K562 (cell line): Measurements from ENCODE around the gene KCNQ2. TPM values are rescaled to one million over a fixed set of nuclear protein-coding genes. Genes with fewer than 3 reads are reported as not detected.

Experiments
- ATAC-seq: fragments of 200-7000 bp; cut with Tn5 transposase; 3 replicates; pipeline ENCODE4 v1.9.1; 2020; ENCODE audit warnings: moderate library complexity
- BruUV-seq: library from RNA; stranded (reverse); fragments of 400-500 nt; replicated peaks from 2 replicates; lab custom pipeline; 2021; lab: Mats Ljungman, UMichigan
- CTCF ChIA-PET: fragments of 300-600 bp; formaldehyde crosslinking; extraction: SDS; loops from one replicate; lab custom pipeline; 2021; ENCODE audit warnings: low intra/inter-chr PET ratio; lab: Yijun Ruan, JAX
- POLR2A ChIA-PET: fragments of 300-600, 350-650 bp; sonication (Branson Sonifier 250); formaldehyde crosslinking; extraction: SDS; loops from one replicate; lab custom pipeline; 2021; ENCODE audit warnings: antibody characterized with exemption, inconsistent platforms; lab: Yijun Ruan, JAX
- DNase-seq, 4 experiments: peaks; one replicate each; pipeline versions ENCODE4 v3.0.0 to v3.0.0-alpha.2; 2011 to 2018; ENCODE audit warnings: low spot score in 3 of 4, mixed read lengths in 3 of 4; ENCODE audit errors: extremely low read depth in 1 of 4
- FAIRE-seq: peaks from 2 replicates; lab custom pipeline; 2011; peaks lifted over from hg19 to GRCh38; lab: Jason Lieb, UNC
- H2AFZ ChIP-seq: 2 replicates; pipeline ENCODE4 v1.6.0; 2011; ENCODE audit warnings: low read depth, low read length, control low read depth, inconsistent platforms
- H3K27ac ChIP-seq: fragments of 200-600 bp; 3 replicates; pipeline ENCODE4 v1.8.0; 2011; ENCODE audit warnings: low read depth, mild to moderate bottlenecking, control low read depth, inconsistent platforms, low read length, moderate library complexity, mixed read lengths; ENCODE audit errors: extremely low read depth
- H3K27me3 ChIP-seq, 2 experiments: fragments of 300-600 bp in 1 of 2; 2 replicates in 1 of 2; 3 replicates in 1 of 2; pipeline versions ENCODE4 v1.6.0 to v1.8.0; 2011; ENCODE audit warnings: inconsistent platforms in 2 of 2, low read length in 2 of 2, mild to moderate bottlenecking in 1 of 2, mixed read lengths in 1 of 2, moderate library complexity in 1 of 2; ENCODE audit not compliant: control insufficient read depth in 2 of 2, insufficient read depth in 2 of 2
- H3K36me3 ChIP-seq: fragments of 300-600 bp; 3 replicates; pipeline ENCODE4 v1.8.0; 2011; ENCODE audit warnings: mild to moderate bottlenecking, low read length, inconsistent platforms; ENCODE audit not compliant: control insufficient read depth, insufficient read depth
- H3K4me1 ChIP-seq, 2 experiments: fragments of 200-600 bp in 1 of 2; replicated peaks in 1 of 2; 2 replicates in 1 of 2; 3 replicates in 1 of 2; pipeline versions ENCODE4 v1.5.1 to v1.8.0; 2011; ENCODE audit warnings: inconsistent platforms in 2 of 2, low read length in 2 of 2, mild to moderate bottlenecking in 1 of 2, mixed read lengths in 1 of 2, moderate library complexity in 1 of 2; ENCODE audit not compliant: control insufficient read depth in 2 of 2, insufficient read depth in 2 of 2
- H3K4me2 ChIP-seq: 2 replicates; pipeline ENCODE4 v1.6.1; 2011; ENCODE audit warnings: low read length, control low read depth, inconsistent platforms, mixed read lengths; ENCODE audit not compliant: insufficient read depth
- H3K4me3 ChIP-seq: fragments of 200-600 bp; sonication (generic), shearing (Covaris generic); 2 replicates; pipeline ENCODE4 v1.5.1; 2016; ENCODE audit warnings: control low read depth, inconsistent platforms
- H3K79me2 ChIP-seq: fragments of 200-600 bp; 3 replicates; pipeline ENCODE4 v1.8.0; 2011; ENCODE audit warnings: low read length, inconsistent platforms; ENCODE audit not compliant: control insufficient read depth, insufficient read depth
- H3K9ac ChIP-seq, 2 experiments: 2 replicates each; pipeline versions ENCODE4 v1.6.0 to v1.6.1; 2011; ENCODE audit warnings: low read depth in 2 of 2, low read length in 2 of 2, control low read depth in 1 of 2, inconsistent platforms in 1 of 2, mild to moderate bottlenecking in 1 of 2, mixed read lengths in 1 of 2; ENCODE audit not compliant: insufficient read depth in 1 of 2
- H3K9me1 ChIP-seq: one replicate; pipeline ENCODE4 v1.6.0; 2011; ENCODE audit warnings: inconsistent platforms, mild to moderate bottlenecking, low read length, moderate library complexity; ENCODE audit not compliant: control insufficient read depth, insufficient read depth
- H3K9me3 ChIP-seq: replicated peaks from 2 replicates; pipeline ENCODE4 v1.5.1; 2011; ENCODE audit warnings: low read depth, low read length, inconsistent platforms; ENCODE audit not compliant: control insufficient read depth, insufficient read depth
- H4K20me1 ChIP-seq: replicated peaks from 2 replicates; pipeline ENCODE4 v1.6.1; 2011; ENCODE audit warnings: low read length, inconsistent platforms, mixed read lengths; ENCODE audit not compliant: control insufficient read depth, insufficient read depth
- ATF7 ChIP-seq: fragments of 450-650 bp; IDR thresholded peaks from 2 replicates; pipeline ENCODE4 v1.7.1; 2014; ENCODE audit warnings: mild to moderate bottlenecking, moderate library complexity
- CTCF ChIP-seq, 3 experiments: IDR thresholded peaks in 2 of 3; conservative IDR thresholded peaks in 1 of 3; 2 replicates each; pipeline ENCODE4 v1.5.1; 2011 to 2012; ENCODE audit warnings: low read length in 3 of 3, mild to moderate bottlenecking in 3 of 3, control low read depth in 2 of 3, improper control_type of control experiment in 1 of 3, inconsistent platforms in 1 of 3, low read depth in 1 of 3, mixed read lengths in 1 of 3, moderate library complexity in 1 of 3; ENCODE audit not compliant: insufficient read depth in 2 of 3
- RAD21 ChIP-seq, 2 experiments: fragments of 250-450 bp in 1 of 2; fragments of 450-650 bp in 1 of 2; sonication (Bioruptor Pico) in 1 of 2; formaldehyde crosslinking in 1 of 2; IDR thresholded peaks in 1 of 2; conservative IDR thresholded peaks in 1 of 2; 2 replicates each; pipeline versions ENCODE4 v1.4.0 to v1.8.0; 2020 to 2022; ENCODE audit warnings: mild to moderate bottlenecking in 2 of 2, moderate library complexity in 1 of 2
- SPI1 ChIP-seq: IDR thresholded peaks from 2 replicates; pipeline ENCODE4 v1.6.1; 2011; ENCODE audit warnings: low read depth, low read length, control low read depth, borderline replicate concordance
- U2AF2 ChIP-seq: fragments of 200-400 bp; formaldehyde crosslinking; optimal IDR thresholded peaks from 2 replicates; pipeline ENCODE3; 2017; ENCODE audit warnings: low read depth, mild to moderate bottlenecking, low read length
- ZKSCAN3 ChIP-seq: fragments of 250-450 bp; sonication (Bioruptor Pico); IDR thresholded peaks from 2 replicates; pipeline ENCODE4 v1.4.0; 2020
- WGBS: fragments of 100-300 bp; shearing (Covaris generic); methylation state at CpG from one replicate; pipeline ENCODE4 v1.1.6; 2016; ENCODE audit warnings: low coverage, mixed read lengths; ENCODE audit not compliant: insufficient coverage; ENCODE audit errors: missing lambda C conversion rate; 5-methylcytosine and 5-hydroxymethylcytosine counted together
- in situ Hi-C: fragments of 300-500 bp; cut with MboI; formaldehyde crosslinking; loops from 4 replicates; pipeline ENCODE4 v1.15.0; 2018; ENCODE audit warnings: inconsistent platforms, mixed read lengths
- intact Hi-C: fragments of 100-400 bp; cut with micrococcal nuclease; formaldehyde crosslinking; loops from 2 replicates; pipeline ENCODE4 v1.14.2; 2022
- polyA plus RNA-seq, 8 experiments: library from polyadenylated mRNA; depleted of rRNA in 4 of 8; stranded (reverse) in 5 of 8; unstranded in 3 of 8; fragments of >200 nt; fragmentation: Nextera tagmentation in 2 of 8; fragmentation: Illumina TruSeq in 1 of 8; extraction: Ambion mirVana in 2 of 8; extraction: Trizol in 1 of 8; gene quantifications; 2 replicates each; pipeline versions ENCODE4 v1.2.1 to v1.2.3, GENCODE V29; 2011 to 2014; ENCODE audit warnings: inconsistent platforms in 1 of 8, missing spikeins in 1 of 8
- total RNA-seq, 7 experiments: library from RNA; depleted of rRNA in 6 of 7; stranded (reverse); fragments of >200 nt in 6 of 7; fragmentation: Illumina TruSeq in 2 of 7; extraction: Trizol in 2 of 7; gene quantifications; 2 replicates each; pipeline versions ENCODE4 v1.2.1 to v1.2.3, GENCODE V29; 2011 to 2021; ENCODE audit warnings: low replicate concordance in 1 of 7

Gene KCNQ2
- total and polyA plus RNA-seq, 9 of the 15 experiments (the other 6 are each of a cell fraction or from before 2014, with no cell fraction given): 0.13 to 0.16 TPM; not detected in 7

GRCh38 chr20:63442100-63442493, 30.4 kb downstream of the KCNQ2 start:
- ChIA-PET CTCF (interaction anchor here (0.6 kb wide), 1 partner anchor 595 kb away, joined by 3 read pairs; no protein-coding TSS in a partner anchor), POLR2A (interaction anchor here (0.6 kb wide), 1 partner anchor 79 kb away, joined by 3 read pairs; no protein-coding TSS in a partner anchor)
- Histone ChIP-seq H3K4me2 (no peak overlapping the region), H3K9ac (no peak overlapping the region), H3K9me3 (peaks cover 4% of the 10 kb centered on the region; the same call in 1 of the 2 replicates), H4K20me1 (no peaks in the 10 kb centered on the region), H3K4me3 (no peak overlapping the region), H3K27me3 (peaks cover 18 to 37% of the 10 kb centered on the region in 2 experiments), H3K36me3 (no peaks in the 10 kb centered on the region), H2AFZ (no peak overlapping the region), H3K79me2 (no peaks in the 10 kb centered on the region), H3K9me1 (no peaks in the 10 kb centered on the region), H3K27ac (no peak overlapping the region), H3K4me1 (peaks cover 0 to 19% of the 10 kb centered on the region in 2 experiments; a peak in 2 of 5 replicates)
- WGBS: 6% methylated on average over 7 of the region's 11 CpGs
- intact Hi-C loops (no loop called here), in situ Hi-C loops (no loop called here)
- no TSS peak for BruUV-seq
- peak; percentile 73 for ATAC-seq
- peak in 1 of 4 experiments; percentile 41 for DNase-seq
- no peak for FAIRE-seq
- TF ChIP-seq ZKSCAN3 (CRISPR knock-in tag): no peak
- TF ChIP-seq U2AF2: no peak
- TF ChIP-seq ATF7: no peak
- TF ChIP-seq RAD21 (CRISPR knock-in tag; conservative IDR thresholded peaks at IDR 0.05 in 1 of 2, IDR thresholded peaks at IDR 0.05 in 1 of 2): 0 out of 4 replicates have a peak, but pooled peaks of 1 of the 2 experiments have one; percentile 13
- TF ChIP-seq CTCF (IDR thresholded peaks at IDR 0.05 in 2 of 3, conservative IDR thresholded peaks at IDR 0.05 in 1 of 3; ENCODE audit: insufficient read depth in 2 of 3, low read depth in 1 of 3, low read length in 3 of 3): peak in 2 of 3 experiments; percentile 22 to 30; a peak in 2 of 6 replicates
- TF ChIP-seq SPI1: no peak
